ENCODE measurements around the gene TWNK. TPM values are rescaled to one million over a fixed set of nuclear protein-coding genes. Genes with fewer than 3 reads are reported as not detected.

TWNK gene
- polyA plus RNA-seq, 2 of the 4 experiments (the other 2 are of a cell fraction): 21.1 to 34.7 TPM

DNA sequence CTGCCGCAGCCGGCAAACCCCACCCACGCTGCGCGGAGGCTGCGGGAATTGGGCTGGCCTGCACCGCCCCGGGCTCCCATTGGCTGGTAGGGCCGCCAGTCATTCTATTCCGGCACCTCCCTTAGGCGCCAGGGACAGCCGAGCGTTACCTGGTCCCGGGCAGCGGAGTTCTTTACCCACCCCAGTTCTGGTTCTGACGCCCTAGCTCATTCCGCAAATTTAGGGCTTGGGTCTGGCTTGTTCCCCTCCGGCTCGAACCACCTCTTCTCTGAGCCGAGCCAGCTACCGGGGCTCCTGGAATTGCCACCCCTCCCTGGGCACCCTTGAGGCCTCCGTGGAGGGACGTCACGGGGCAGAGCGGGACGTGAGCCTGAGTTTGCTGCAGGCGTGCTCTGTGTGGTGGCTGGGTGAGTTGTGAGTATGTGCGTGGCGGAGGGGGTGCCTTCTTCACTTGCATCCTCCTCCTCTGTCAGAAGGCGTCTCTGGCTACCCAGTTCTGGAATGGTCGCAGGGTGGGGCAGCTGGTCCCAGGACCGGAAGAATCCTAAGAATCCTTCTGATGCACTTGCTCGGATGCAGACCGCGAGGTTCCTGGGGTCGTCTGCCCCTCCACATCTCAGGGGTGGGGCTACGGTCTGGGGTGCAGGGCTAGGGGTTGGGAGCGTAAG lies 43.9 kb downstream of the TWNK start, which contains the start of the genes PDZD7 and SFXN3:
TSS of gene PDZD7 (minus strand) at position 2 of the 668 bp plus-strand sequence. CDS start 910 bp downstream, outside the sequence.
TSS of gene SFXN3 (plus strand) at position 107 of the 668 bp plus-strand sequence. CDS start 3,461 bp downstream, outside the sequence.
- Histone ChIP-seq H3K27ac (peak within 1 kb of the TSS; percentile 75 to 92), H3K4me2 (peak within 1 kb of the TSS; percentile 96), H3K4me1 (peaks cover 27% of the 10 kb centered on the region), H3K4me3 (peak within 1 kb of the TSS; percentile 77), H3K9me3 (no peaks in the 10 kb centered on the region)
- TF ChIP-seq ZNF302 (CRISPR knock-in tag; IDR thresholded peaks at IDR 0.05) (no peak), GATA3 (IDR thresholded peaks at IDR 0.05; ENCODE audit: borderline replicate concordance) (no peak), PHF8 (IDR thresholded peaks at IDR 0.05; ENCODE audit: borderline replicate concordance, low read depth) (no peak), MAFK (IDR thresholded peaks at IDR 0.05; ENCODE audit: partially characterized antibody) (no peak), FOSL2 (IDR thresholded peaks at IDR 0.05) (no peak), FOSL2 (CRISPR knock-in tag; IDR thresholded peaks at IDR 0.05) (no peak), KDM5A (IDR thresholded peaks at IDR 0.05) (no peak), NPAS2 (CRISPR knock-in tag; IDR thresholded peaks at IDR 0.05; ENCODE audit: borderline replicate concordance) (no peak), SMC3 (IDR thresholded peaks at IDR 0.05) (no peak), HOXB5 (CRISPR knock-in tag; IDR thresholded peaks at IDR 0.05) (no peak), CBX2 (IDR thresholded peaks at IDR 0.05; ENCODE audit: borderline replicate concordance, low read depth) (no peak), POLR2A (IDR thresholded peaks at IDR 0.05; ENCODE audit: low read length) (peak; percentile 27), FOSB (CRISPR knock-in tag; IDR thresholded peaks at IDR 0.05) (no peak), RCOR1 (IDR thresholded peaks at IDR 0.05; ENCODE audit: low read depth, low read length) (no peak), MYC (IDR thresholded peaks at IDR 0.05; ENCODE audit: borderline replicate concordance, low read length) (no peak), TFCP2L1 (CRISPR knock-in tag; IDR thresholded peaks at IDR 0.05) (0 out of 2 replicates have a peak, but pooled peaks have one; percentile 21), ZC3H11A (IDR thresholded peaks at IDR 0.05) (no peak)
- TF ChIP-seq, protein P1, sequence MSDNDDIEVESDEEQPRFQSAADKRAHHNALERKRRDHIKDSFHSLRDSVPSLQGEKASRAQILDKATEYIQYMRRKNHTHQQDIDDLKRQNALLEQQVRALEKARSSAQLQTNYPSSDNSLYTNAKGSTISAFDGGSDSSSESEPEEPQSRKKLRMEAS (IDR thresholded peaks at IDR 0.05): peak; percentile 15; the same call in 1 of the 2 replicates
- TF ChIP-seq, protein P2, sequence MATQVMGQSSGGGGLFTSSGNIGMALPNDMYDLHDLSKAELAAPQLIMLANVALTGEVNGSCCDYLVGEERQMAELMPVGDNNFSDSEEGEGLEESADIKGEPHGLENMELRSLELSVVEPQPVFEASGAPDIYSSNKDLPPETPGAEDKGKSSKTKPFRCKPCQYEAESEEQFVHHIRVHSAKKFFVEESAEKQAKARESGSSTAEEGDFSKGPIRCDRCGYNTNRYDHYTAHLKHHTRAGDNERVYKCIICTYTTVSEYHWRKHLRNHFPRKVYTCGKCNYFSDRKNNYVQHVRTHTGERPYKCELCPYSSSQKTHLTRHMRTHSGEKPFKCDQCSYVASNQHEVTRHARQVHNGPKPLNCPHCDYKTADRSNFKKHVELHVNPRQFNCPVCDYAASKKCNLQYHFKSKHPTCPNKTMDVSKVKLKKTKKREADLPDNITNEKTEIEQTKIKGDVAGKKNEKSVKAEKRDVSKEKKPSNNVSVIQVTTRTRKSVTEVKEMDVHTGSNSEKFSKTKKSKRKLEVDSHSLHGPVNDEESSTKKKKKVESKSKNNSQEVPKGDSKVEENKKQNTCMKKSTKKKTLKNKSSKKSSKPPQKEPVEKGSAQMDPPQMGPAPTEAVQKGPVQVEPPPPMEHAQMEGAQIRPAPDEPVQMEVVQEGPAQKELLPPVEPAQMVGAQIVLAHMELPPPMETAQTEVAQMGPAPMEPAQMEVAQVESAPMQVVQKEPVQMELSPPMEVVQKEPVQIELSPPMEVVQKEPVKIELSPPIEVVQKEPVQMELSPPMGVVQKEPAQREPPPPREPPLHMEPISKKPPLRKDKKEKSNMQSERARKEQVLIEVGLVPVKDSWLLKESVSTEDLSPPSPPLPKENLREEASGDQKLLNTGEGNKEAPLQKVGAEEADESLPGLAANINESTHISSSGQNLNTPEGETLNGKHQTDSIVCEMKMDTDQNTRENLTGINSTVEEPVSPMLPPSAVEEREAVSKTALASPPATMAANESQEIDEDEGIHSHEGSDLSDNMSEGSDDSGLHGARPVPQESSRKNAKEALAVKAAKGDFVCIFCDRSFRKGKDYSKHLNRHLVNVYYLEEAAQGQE (IDR thresholded peaks at IDR 0.05): no peak
- TF ChIP-seq, protein P3, sequence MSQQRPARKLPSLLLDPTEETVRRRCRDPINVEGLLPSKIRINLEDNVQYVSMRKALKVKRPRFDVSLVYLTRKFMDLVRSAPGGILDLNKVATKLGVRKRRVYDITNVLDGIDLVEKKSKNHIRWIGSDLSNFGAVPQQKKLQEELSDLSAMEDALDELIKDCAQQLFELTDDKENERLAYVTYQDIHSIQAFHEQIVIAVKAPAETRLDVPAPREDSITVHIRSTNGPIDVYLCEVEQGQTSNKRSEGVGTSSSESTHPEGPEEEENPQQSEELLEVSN (IDR thresholded peaks at IDR 0.05; ENCODE audit: borderline replicate concordance, low read depth): 0 out of 2 replicates have a peak, but pooled peaks have one; percentile 25
- TF ChIP-seq, protein P4, sequence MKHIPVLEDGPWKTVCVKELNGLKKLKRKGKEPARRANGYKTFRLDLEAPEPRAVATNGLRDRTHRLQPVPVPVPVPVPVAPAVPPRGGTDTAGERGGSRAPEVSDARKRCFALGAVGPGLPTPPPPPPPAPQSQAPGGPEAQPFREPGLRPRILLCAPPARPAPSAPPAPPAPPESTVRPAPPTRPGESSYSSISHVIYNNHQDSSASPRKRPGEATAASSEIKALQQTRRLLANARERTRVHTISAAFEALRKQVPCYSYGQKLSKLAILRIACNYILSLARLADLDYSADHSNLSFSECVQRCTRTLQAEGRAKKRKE (CRISPR knock-in tag; IDR thresholded peaks at IDR 0.05; ENCODE audit: low read depth): no peak
- TF ChIP-seq, protein P5, sequence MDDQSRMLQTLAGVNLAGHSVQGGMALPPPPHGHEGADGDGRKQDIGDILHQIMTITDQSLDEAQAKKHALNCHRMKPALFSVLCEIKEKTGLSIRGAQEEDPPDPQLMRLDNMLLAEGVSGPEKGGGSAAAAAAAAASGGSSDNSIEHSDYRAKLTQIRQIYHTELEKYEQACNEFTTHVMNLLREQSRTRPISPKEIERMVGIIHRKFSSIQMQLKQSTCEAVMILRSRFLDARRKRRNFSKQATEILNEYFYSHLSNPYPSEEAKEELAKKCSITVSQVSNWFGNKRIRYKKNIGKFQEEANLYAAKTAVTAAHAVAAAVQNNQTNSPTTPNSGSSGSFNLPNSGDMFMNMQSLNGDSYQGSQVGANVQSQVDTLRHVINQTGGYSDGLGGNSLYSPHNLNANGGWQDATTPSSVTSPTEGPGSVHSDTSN (IDR thresholded peaks at IDR 0.05): peak; percentile 99
- TF ChIP-seq, protein P6, sequence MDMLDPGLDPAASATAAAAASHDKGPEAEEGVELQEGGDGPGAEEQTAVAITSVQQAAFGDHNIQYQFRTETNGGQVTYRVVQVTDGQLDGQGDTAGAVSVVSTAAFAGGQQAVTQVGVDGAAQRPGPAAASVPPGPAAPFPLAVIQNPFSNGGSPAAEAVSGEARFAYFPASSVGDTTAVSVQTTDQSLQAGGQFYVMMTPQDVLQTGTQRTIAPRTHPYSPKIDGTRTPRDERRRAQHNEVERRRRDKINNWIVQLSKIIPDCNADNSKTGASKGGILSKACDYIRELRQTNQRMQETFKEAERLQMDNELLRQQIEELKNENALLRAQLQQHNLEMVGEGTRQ (IDR thresholded peaks at IDR 0.05): no peak
- 0% methylated on average over 9 of the region's 38 CpGs for WGBS (ENCODE audit: missing lambda C conversion rate)
- ChIA-PET POLR2A (interaction anchor here (1.0 to 2.3 kb wide), 7 partner anchors 10 to 35 kb away, joined by 3 to 18 read pairs (median 5); partner anchors contain the start of gene KAZALD1), CTCF (interaction anchor here (2.1 to 59.3 kb wide), 7 partner anchors 10 to 111 kb away, joined by 5 to 2364 read pairs (median 73); partner anchors contain the start of genes KAZALD1, LZTS2 and SEMA4G)
- ATAC-seq: peak; percentile 80 to 93
- DNase-seq (ENCODE audit: low read depth in 1 of 2, low spot score in 1 of 2): peak; percentile 92 to 95
- FAIRE-seq: no peak

Data from A549 (cell line).